AG10803 (cell line): ENCODE measurements around the gene TLK1.

Experiments used
- DNase-seq: peaks from one replicate; pipeline ENCODE4 v3.0.0; 2010; ENCODE audit warnings: low read depth
- H3K4me3 ChIP-seq: 2 replicates; pipeline ENCODE4 v1.5.1; 2011; ENCODE audit warnings: mild to moderate bottlenecking, low read length, control low read depth
- CTCF ChIP-seq: conservative IDR thresholded peaks from 2 replicates; pipeline ENCODE4 v1.5.1; 2011; ENCODE audit warnings: mild to moderate bottlenecking, low read length, control low read depth, inconsistent platforms

The TLK1 gene

GRCh38 chr2:171009386-171009785, 151.3 kb downstream of the TLK1 start:
- TF ChIP-seq CTCF: no peak
- no peak overlapping the region for H3K4me3 ChIP-seq
- no peak for DNase-seq

DNA sequence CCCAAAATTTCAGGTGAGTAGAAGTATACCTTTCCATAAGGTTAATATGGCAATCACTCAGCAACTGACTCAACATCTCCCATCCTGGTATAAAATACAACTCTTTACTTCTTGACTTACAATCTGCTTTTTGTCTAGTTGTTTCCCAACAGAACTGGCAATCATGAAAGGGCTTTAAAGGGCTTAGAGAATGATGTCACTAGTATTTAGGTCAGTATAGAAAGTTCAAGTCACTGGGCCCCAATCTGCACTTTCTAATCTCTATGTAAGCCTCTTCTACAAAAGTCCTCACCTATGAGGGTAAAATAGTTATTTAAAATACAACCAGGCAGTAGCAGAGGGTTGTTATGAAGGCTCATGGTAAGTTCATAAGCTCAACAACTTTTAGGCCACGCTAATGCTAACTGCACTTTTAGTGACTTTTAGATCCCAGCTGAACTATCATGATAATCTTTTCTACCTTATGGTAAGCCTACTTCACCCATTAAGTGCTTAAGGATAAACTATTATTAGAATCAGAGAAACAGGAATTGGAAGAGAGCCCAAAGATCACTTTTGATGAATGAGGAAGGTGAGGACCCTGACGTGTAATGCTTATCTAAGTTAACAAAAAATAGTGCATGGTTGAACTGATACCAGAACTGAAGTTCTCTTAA, 152.0 kb downstream of the TLK1 start:
- H3K4me3 ChIP-seq: no peak overlapping the region
- DNase-seq: no peak
- no peak for TF ChIP-seq CTCF

DNA sequence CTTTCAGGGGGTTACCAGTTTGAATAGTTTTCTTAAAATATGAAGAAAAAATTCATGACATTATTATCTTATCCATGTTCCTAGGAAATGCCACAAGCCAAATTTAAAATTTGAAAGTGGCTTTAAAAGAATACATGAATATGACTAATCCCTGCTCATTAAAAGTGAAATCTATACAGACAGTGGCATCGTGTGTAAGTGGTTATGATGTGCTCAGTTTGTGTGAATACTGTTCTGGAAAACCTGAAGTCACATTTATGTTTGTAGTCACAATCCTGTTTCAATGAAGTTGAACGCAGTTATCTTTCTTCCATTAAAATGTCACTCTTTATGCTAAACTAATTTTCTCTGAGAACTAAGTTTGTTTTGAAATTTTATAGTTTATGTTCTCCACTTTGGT, 155.9 kb downstream of the TLK1 start:
- TF ChIP-seq CTCF: no peak
- no peak overlapping the region for H3K4me3 ChIP-seq
- no peak for DNase-seq

DNA sequence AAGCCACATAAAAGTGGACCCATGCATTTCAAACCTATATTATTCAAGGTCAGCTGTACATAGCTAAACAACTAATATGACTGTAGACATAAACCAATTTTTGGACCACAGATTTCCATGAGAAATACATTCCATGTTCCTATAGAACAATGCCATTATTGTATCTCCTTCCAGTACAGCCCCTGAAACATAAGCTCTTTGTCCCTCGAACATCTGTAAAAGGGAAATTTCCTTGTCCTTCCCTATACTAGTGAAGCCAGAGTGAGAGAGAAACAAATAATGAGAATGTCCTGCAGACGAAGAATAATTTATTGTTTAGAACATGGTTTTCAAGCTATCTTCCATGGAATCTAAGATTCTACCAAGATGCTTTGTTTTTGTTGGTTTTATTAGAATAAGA, 156.3 kb downstream of the TLK1 start:
- no peak overlapping the region for H3K4me3 ChIP-seq
- DNase-seq: no peak
- TF ChIP-seq CTCF: no peak

GRCh38 chr2:170999654-171000053, 161.0 kb downstream of the TLK1 start:
- no peak for TF ChIP-seq CTCF
- DNase-seq: no peak
- no peak overlapping the region for H3K4me3 ChIP-seq

DNA sequence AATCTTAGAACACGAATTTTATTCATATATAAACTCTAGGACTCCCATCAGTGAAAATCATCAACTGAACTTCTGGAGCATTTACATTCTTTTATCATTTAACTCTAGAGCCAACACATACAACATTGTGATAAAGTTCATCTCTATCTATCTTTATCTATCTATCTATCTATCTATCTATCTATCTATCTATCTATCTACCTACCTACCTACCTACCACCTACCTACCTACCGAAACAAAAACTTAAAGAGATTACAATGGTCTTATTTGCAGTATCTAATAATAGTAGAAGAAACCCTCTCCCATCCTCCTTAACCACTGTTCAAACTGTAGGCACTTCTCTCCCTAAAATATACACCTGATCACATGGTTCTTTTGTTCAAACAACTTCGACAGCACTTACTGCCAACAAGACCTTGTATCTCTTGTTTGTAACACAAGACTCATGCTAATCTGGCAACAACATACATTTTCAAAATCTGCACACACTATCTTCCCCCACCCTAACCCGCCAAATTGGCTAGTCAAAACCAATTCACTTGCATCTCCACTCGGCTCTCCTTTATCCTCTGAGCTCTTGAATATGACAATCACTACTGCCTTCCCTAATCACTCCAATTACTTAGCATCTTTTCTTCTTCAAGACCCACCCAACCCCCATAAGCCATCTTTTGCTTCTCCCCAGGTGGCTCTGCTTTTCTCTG, 162.6 kb downstream of the TLK1 start:
- TF ChIP-seq CTCF: no peak
- DNase-seq: no peak
- H3K4me3 ChIP-seq: no peak overlapping the region

DNA sequence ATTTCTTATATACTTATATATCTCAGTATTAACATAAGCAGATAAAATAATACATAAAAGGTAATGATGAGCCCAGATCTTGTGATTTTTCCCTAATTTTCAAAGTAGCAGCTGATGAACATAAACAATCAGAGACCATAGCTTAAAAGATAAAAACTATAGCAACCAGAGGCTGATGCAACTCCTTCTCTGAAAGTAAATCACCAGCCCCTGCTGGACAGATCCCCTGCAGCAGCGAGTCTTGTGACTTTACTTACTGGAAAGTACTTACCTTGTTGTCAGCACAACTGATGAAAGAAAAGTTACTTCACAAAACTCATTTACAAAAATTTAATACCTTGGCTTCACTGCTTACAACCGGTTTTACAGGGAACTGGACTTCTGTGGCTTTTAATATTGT, 164.4 kb downstream of the TLK1 start:
- H3K4me3 ChIP-seq: no peak overlapping the region
- no peak for DNase-seq
- no peak for TF ChIP-seq CTCF
